Diencephalon (tissue), 1 donor: ENCODE results near the gene WDR45B. TPM values are rescaled to one million over a fixed set of nuclear protein-coding genes. Genes with fewer than 3 reads are reported as not detected.

ENCODE experiments used
- small RNA-seq: library from RNA; depleted of rRNA; stranded (forward); fragments of <200 nt; gene quantifications from one replicate; pipeline ENCODE3, GENCODE V24; 2014
- total RNA-seq: library from RNA; depleted of rRNA; stranded (reverse); fragments of >200 nt; gene quantifications from one replicate; pipeline ENCODE4 v1.2.3, GENCODE V29; 2014

The WDR45B gene
- 69.2 TPM for total RNA-seq

DNA sequence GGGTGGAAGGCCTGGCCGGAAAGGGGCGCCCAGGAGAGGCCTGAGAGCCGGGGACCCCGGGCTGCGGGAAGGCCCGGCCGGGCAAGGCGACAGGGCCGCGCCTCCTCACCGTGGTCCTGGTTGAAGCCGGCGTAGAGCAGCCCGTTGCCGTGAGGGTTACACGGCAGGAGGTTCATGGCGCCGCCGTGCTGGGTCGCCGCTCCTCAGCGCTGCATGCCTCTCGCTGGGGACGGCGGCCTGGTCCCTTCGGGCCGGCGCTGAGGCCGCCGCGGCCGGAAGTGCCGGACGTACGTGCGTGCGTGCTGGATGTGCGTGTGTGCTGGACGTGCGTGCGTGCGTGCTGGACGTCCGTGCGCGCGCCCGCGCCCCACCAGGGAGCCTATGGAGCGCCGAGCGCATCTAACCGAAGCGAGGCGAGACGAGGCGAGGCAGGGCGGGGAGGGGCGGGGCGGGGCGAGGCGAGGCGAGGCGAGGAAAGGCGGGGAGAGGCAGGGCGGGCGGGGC is at the start of gene WDR45B:
TSS of gene WDR45B (minus strand) at position 280 of the 504 bp plus-strand sequence. CDS start at position 176, 104 bp downstream.

Small RNAs within 50 kb of the gene (small RNA-seq; reads per million reads assigned to genes)
- gene MIR4525 = not detected

Other genes with a start within 250 kb of the WDR45B start
- gene HEXD, start 230.1 kb downstream of the WDR45B start, total RNA-seq = 20.1 TPM
- gene OGFOD3, start 229.9 kb downstream of the WDR45B start, total RNA-seq = 20.3 TPM
- 31.6 TPM for gene CYBC1, start 197.7 kb downstream of the WDR45B start, total RNA-seq
- 44.1 TPM for gene NARF, start 189.7 kb downstream of the WDR45B start, total RNA-seq
- 48.2 TPM for gene FOXK2, start 128.7 kb downstream of the WDR45B start, total RNA-seq
- 15.2 TPM for gene RAB40B, start 50.3 kb upstream of the WDR45B start, total RNA-seq
- gene FN3KRP, start 68.3 kb upstream of the WDR45B start, total RNA-seq = 20.3 TPM
- 13.6 TPM for gene FN3K, start 87.2 kb upstream of the WDR45B start, total RNA-seq
- 63.7 TPM for gene TBCD, start 103.6 kb upstream of the WDR45B start, total RNA-seq
- gene ZNF750, start 191.6 kb upstream of the WDR45B start, total RNA-seq = not detected